SU-DHL-6 (cell line): ENCODE measurements around the gene OLFM1.

Experiments
- H2AFZ ChIP-seq: fragments of 200-600 bp; sonication (generic); 2 replicates; pipeline ENCODE4 v1.6.1; 2014; ENCODE audit warnings: low read depth, mild to moderate bottlenecking, moderate library complexity, mixed read lengths, antibody characterized with exemption, low read length; ENCODE audit not compliant: severe bottlenecking
- H3F3A ChIP-seq: fragments of 200-600 bp; shearing (Covaris generic); 2 replicates; pipeline ENCODE4 v1.6.0; 2016; ENCODE audit warnings: antibody characterized with exemption, mild to moderate bottlenecking; ENCODE audit not compliant: insufficient read depth
- H3K27ac ChIP-seq: fragments of 200-600 bp; sonication (generic); 2 replicates; pipeline ENCODE4 v1.5.1; 2016; ENCODE audit warnings: low read depth, mild to moderate bottlenecking, low read length, moderate library complexity, mixed read lengths
- H3K27me3 ChIP-seq: fragments of 200-600 bp; sonication (generic), shearing (Covaris generic); 2 replicates; pipeline ENCODE4 v1.6.0; 2014; ENCODE audit warnings: mild to moderate bottlenecking, low read length
- H3K36me3 ChIP-seq: fragments of 200-600 bp; sonication (generic); 2 replicates; pipeline ENCODE4 v1.6.1; 2014; ENCODE audit warnings: mild to moderate bottlenecking, low read length, mixed read lengths
- H3K4me2 ChIP-seq: fragments of 300-600, 200-600 bp; shearing (Covaris generic), sonication (generic); 2 replicates; pipeline ENCODE4 v1.6.0; 2014; ENCODE audit warnings: low read length, low read depth, mild to moderate bottlenecking; ENCODE audit not compliant: poor library complexity, severe bottlenecking
- H3K4me3 ChIP-seq: fragments of 200-600 bp; sonication (generic); 2 replicates; pipeline ENCODE4 v1.5.1; 2014; ENCODE audit warnings: antibody characterized with exemption, low read length, mild to moderate bottlenecking, mixed read lengths; ENCODE audit not compliant: insufficient read depth, poor library complexity, severe bottlenecking
- H3K79me2 ChIP-seq: fragments of 200-600 bp; sonication (generic); 2 replicates; pipeline ENCODE4 v1.6.1; 2014; ENCODE audit warnings: mild to moderate bottlenecking, low read length, moderate library complexity; ENCODE audit not compliant: insufficient read depth
- H3K9ac ChIP-seq: fragments of 200-600 bp; sonication (generic); 2 replicates; pipeline ENCODE4 v1.7.0; 2014; ENCODE audit warnings: mild to moderate bottlenecking, low read length
- H3K9me2 ChIP-seq: fragments of 200-600 bp; sonication (generic); replicated peaks from 2 replicates; pipeline ENCODE4 v1.6.1; 2014; ENCODE audit warnings: low read length; ENCODE audit not compliant: insufficient read depth
- H3K9me3 ChIP-seq: fragments of 200-600 bp; sonication (generic); 2 replicates; pipeline ENCODE4 v1.6.1; 2014; ENCODE audit warnings: low read length, mixed read lengths; ENCODE audit not compliant: insufficient read depth
- H4K20me1 ChIP-seq: fragments of 200-600 bp; sonication (generic); 2 replicates; pipeline ENCODE4 v1.6.1; 2014; ENCODE audit warnings: low read depth, mild to moderate bottlenecking, antibody characterized with exemption, low read length, moderate library complexity, mixed read lengths
- CTCF ChIP-seq: fragments of 200-600 bp; sonication (generic); IDR thresholded peaks from one replicate; pipeline ENCODE4 v1.5.1; 2017; ENCODE audit warnings: antibody characterized with exemption, mild to moderate bottlenecking, low read length, moderate library complexity; ENCODE audit not compliant: insufficient read depth, poor library complexity, severe bottlenecking
- EZH2phosphoT487 ChIP-seq: fragments of 200-600 bp; sonication (generic), shearing (Covaris generic); conservative IDR thresholded peaks from 2 replicates; pipeline ENCODE4 v1.6.1; 2018; ENCODE audit warnings: mild to moderate bottlenecking, antibody characterized with exemption, low read length, moderate library complexity, mixed read lengths

OLFM1 gene

GRCh38 chr9:135099574-135099973, 12.1 kb downstream of the OLFM1 start:
- no peaks in the 10 kb centered on the region for H3F3A ChIP-seq
- no peak overlapping the region for H2AFZ ChIP-seq
- H3K36me3 ChIP-seq: no peaks in the 10 kb centered on the region

GRCh38 chr9:135100241-135100681, 12.8 kb downstream of the OLFM1 start:
- Histone ChIP-seq H3K9me3 (no peaks in the 10 kb centered on the region), H3K9me2 (no peaks in the 10 kb centered on the region), H3F3A (no peaks in the 10 kb centered on the region), H3K79me2 (no peaks in the 10 kb centered on the region), H3K36me3 (no peaks in the 10 kb centered on the region), H3K4me2 (no peak overlapping the region), H3K9ac (no peak overlapping the region), H3K27ac (no peak overlapping the region), H4K20me1 (no peaks in the 10 kb centered on the region), H2AFZ (no peak overlapping the region), H3K4me3 (no peak overlapping the region), H3K27me3 (no peaks in the 10 kb centered on the region)
- no peak for TF ChIP-seq EZH2phosphoT487
- TF ChIP-seq CTCF: no peak

More at GRCh38 chr9:135099574-135099973, 12.1 kb downstream of the OLFM1 start:
- Histone ChIP-seq H3K9me2 (no peaks in the 10 kb centered on the region), H3K9ac (no peak overlapping the region), H3K27ac (no peak overlapping the region), H3K9me3 (no peaks in the 10 kb centered on the region), H4K20me1 (no peaks in the 10 kb centered on the region), H3K4me2 (no peak overlapping the region), H3K79me2 (no peaks in the 10 kb centered on the region), H3K4me3 (no peak overlapping the region), H3K27me3 (no peaks in the 10 kb centered on the region)
- TF ChIP-seq EZH2phosphoT487: no peak
- no peak for TF ChIP-seq CTCF

GRCh38 chr9:135100725-135101410, 13.4 kb downstream of the OLFM1 start:
- Histone ChIP-seq H3K4me3 (no peak overlapping the region), H3K27me3 (no peaks in the 10 kb centered on the region), H3K36me3 (no peaks in the 10 kb centered on the region)

More at GRCh38 chr9:135100725-135101410, 13.4 kb downstream of the OLFM1 start:
- H3K9ac ChIP-seq: no peak overlapping the region
- H3F3A ChIP-seq: no peaks in the 10 kb centered on the region
- H3K9me2 ChIP-seq: no peaks in the 10 kb centered on the region
- H3K4me2 ChIP-seq: no peak overlapping the region
- no peak overlapping the region for H2AFZ ChIP-seq
- no peak for TF ChIP-seq CTCF
- no peak for TF ChIP-seq EZH2phosphoT487
- no peak overlapping the region for H3K27ac ChIP-seq
- H4K20me1 ChIP-seq: no peaks in the 10 kb centered on the region
- H3K79me2 ChIP-seq: no peaks in the 10 kb centered on the region
- H3K9me3 ChIP-seq: no peaks in the 10 kb centered on the region
